Measurements from ENCODE around the gene DAZL. TPM values are rescaled to one million over a fixed set of nuclear protein-coding genes. Genes with fewer than 3 reads are reported as not detected.

DAZL gene
- total RNA-seq, 1 donor from 2014 or later = not detected

- no peak overlapping the region for H3K4me3 Mint-ChIP-seq (ENCODE audit: unreplicated experiment)
- H3K27ac Mint-ChIP-seq (ENCODE audit: unreplicated experiment) = peak overlapping the region; percentile 92
- no peaks in the 10 kb centered on the region for H3K36me3 Mint-ChIP-seq (ENCODE audit: unreplicated experiment)
- H3K9me3 Mint-ChIP-seq (ENCODE audit: unreplicated experiment) = peaks cover 4% of the 10 kb centered on the region
- no peak for DNase-seq (ENCODE audit: extremely low spot score, unreplicated experiment)
- peaks cover 38% of the 10 kb centered on the region for H3K27me3 Mint-ChIP-seq (ENCODE audit: unreplicated experiment)
- TF ChIP-seq CTCF (IDR thresholded peaks at IDR 0.05) = no peak
- peaks cover 14% of the 10 kb centered on the region for H3K4me1 Mint-ChIP-seq (ENCODE audit: unreplicated experiment)
These were observed 53.8 kb downstream of the DAZL start for GRCh38 chr3:16551342-16551976.

GRCh38 chr3:16550676-16551341, 54.4 kb downstream of the DAZL start:
- H3K4me3 Mint-ChIP-seq (ENCODE audit: unreplicated experiment) = peak overlapping the region; percentile 52
- no peaks in the 10 kb centered on the region for H3K36me3 Mint-ChIP-seq (ENCODE audit: unreplicated experiment)
- H3K9me3 Mint-ChIP-seq (ENCODE audit: unreplicated experiment) = peaks cover 4% of the 10 kb centered on the region
- DNase-seq (ENCODE audit: extremely low spot score, unreplicated experiment) = peak; percentile 90
- H3K4me1 Mint-ChIP-seq (ENCODE audit: unreplicated experiment) = peaks cover 14% of the 10 kb centered on the region
- peaks cover 37% of the 10 kb centered on the region for H3K27me3 Mint-ChIP-seq (ENCODE audit: unreplicated experiment)
- TF ChIP-seq CTCF (IDR thresholded peaks at IDR 0.05) = peak; percentile 90
- peak overlapping the region; percentile 92 for H3K27ac Mint-ChIP-seq (ENCODE audit: unreplicated experiment)

- peaks cover 4% of the 10 kb centered on the region for H3K9me3 Mint-ChIP-seq (ENCODE audit: unreplicated experiment)
- H3K36me3 Mint-ChIP-seq (ENCODE audit: unreplicated experiment) = no peaks in the 10 kb centered on the region
- peak overlapping the region; percentile 48 for H3K27ac Mint-ChIP-seq (ENCODE audit: unreplicated experiment)
- no peak for DNase-seq (ENCODE audit: extremely low spot score, unreplicated experiment)
- H3K4me1 Mint-ChIP-seq (ENCODE audit: unreplicated experiment) = peaks cover 14% of the 10 kb centered on the region
- TF ChIP-seq CTCF (IDR thresholded peaks at IDR 0.05) = no peak
- H3K4me3 Mint-ChIP-seq (ENCODE audit: unreplicated experiment) = peak overlapping the region; percentile 52
- peaks cover 31% of the 10 kb centered on the region for H3K27me3 Mint-ChIP-seq (ENCODE audit: unreplicated experiment)
These were observed 54.9 kb downstream of the DAZL start for GRCh38 chr3:16550305-16550675.

GRCh38 chr3:16548721-16549120, 56.5 kb downstream of the DAZL start:
- no peak for DNase-seq (ENCODE audit: extremely low spot score, unreplicated experiment)
- Mint-ChIP-seq H3K27ac (ENCODE audit: unreplicated experiment) (no peak overlapping the region), H3K4me1 (ENCODE audit: unreplicated experiment) (peaks cover 14% of the 10 kb centered on the region), H3K36me3 (ENCODE audit: unreplicated experiment) (no peaks in the 10 kb centered on the region), H3K9me3 (ENCODE audit: unreplicated experiment) (peaks cover 4% of the 10 kb centered on the region), H3K4me3 (ENCODE audit: unreplicated experiment) (no peak overlapping the region), H3K27me3 (ENCODE audit: unreplicated experiment) (peaks cover 16% of the 10 kb centered on the region)
- no peak for TF ChIP-seq CTCF (IDR thresholded peaks at IDR 0.05)

- H3K4me3 Mint-ChIP-seq (ENCODE audit: unreplicated experiment) = no peak overlapping the region
- H3K4me1 Mint-ChIP-seq (ENCODE audit: unreplicated experiment) = peaks cover 14% of the 10 kb centered on the region
- peaks cover 4% of the 10 kb centered on the region for H3K9me3 Mint-ChIP-seq (ENCODE audit: unreplicated experiment)
- no peak for DNase-seq (ENCODE audit: extremely low spot score, unreplicated experiment)
- H3K27ac Mint-ChIP-seq (ENCODE audit: unreplicated experiment) = no peak overlapping the region
- H3K27me3 Mint-ChIP-seq (ENCODE audit: unreplicated experiment) = peaks cover 9% of the 10 kb centered on the region
- TF ChIP-seq CTCF (IDR thresholded peaks at IDR 0.05) = no peak
- H3K36me3 Mint-ChIP-seq (ENCODE audit: unreplicated experiment) = no peaks in the 10 kb centered on the region
These were observed 57.5 kb downstream of the DAZL start for GRCh38 chr3:16547561-16548357.

All from osteocyte (in vitro differentiated cells).